IMR-90 (cell line): ENCODE results near the gene TBCE. TPM values are rescaled to one million over a fixed set of nuclear protein-coding genes. Genes with fewer than 3 reads are reported as not detected.

ENCODE experiments used
- ATAC-seq: fragments of 200-7000 bp; cut with Tn5 transposase; 2 replicates; pipeline ENCODE4 v1.9.1; 2020; ENCODE audit warnings: low read depth, mild to moderate bottlenecking, moderate library complexity
- BruUV-seq: library from RNA; stranded (reverse); fragments of 400-500 nt; replicated peaks from 2 replicates; lab custom pipeline; 2021; lab: Mats Ljungman, UMichigan
- CTCF ChIA-PET: fragments of 300-600 bp; formaldehyde crosslinking; extraction: SDS; loops from one replicate; lab custom pipeline; 2021; ENCODE audit warnings: antibody characterized with exemption; lab: Yijun Ruan, JAX
- POLR2A ChIA-PET: fragments of 300-600 bp; sonication (Branson Sonifier 250); formaldehyde crosslinking; loops from one replicate; lab custom pipeline; 2022; ENCODE audit warnings: antibody characterized with exemption; ENCODE audit not compliant: unreplicated experiment; lab: Charles Lee
- DNase-seq: peaks from one replicate; pipeline ENCODE4 v3.0.0; 2013
- H2AFZ ChIP-seq: replicated peaks from 2 replicates; pipeline ENCODE3; 2013; ENCODE audit warnings: low read length, mild to moderate bottlenecking; ENCODE audit not compliant: poor library complexity
- H2AK5ac ChIP-seq: 2 replicates; pipeline ENCODE4 v1.6.1; 2013; ENCODE audit warnings: low read depth, low read length, inconsistent platforms
- H2AK9ac ChIP-seq: replicated peaks from 2 replicates; pipeline ENCODE3; 2013; ENCODE audit warnings: mild to moderate bottlenecking, low read depth, low read length, moderate library complexity; ENCODE audit not compliant: poor library complexity
- H2BK120ac ChIP-seq: 2 replicates; pipeline ENCODE4 v1.6.1; 2013; ENCODE audit warnings: low read depth, low read length, inconsistent platforms
- H2BK15ac ChIP-seq: 3 replicates; pipeline ENCODE4 v1.6.1; 2013; ENCODE audit warnings: low read depth, low read length, inconsistent platforms
- H2BK20ac ChIP-seq: 2 replicates; pipeline ENCODE4 v1.6.1; 2013; ENCODE audit warnings: low read depth, mild to moderate bottlenecking, inconsistent platforms, low read length, moderate library complexity
- H2BK5ac ChIP-seq: 2 replicates; pipeline ENCODE4 v1.6.1; 2013; ENCODE audit warnings: mild to moderate bottlenecking, low read depth, low read length, inconsistent platforms; ENCODE audit not compliant: poor library complexity, severe bottlenecking
- H3K14ac ChIP-seq: replicated peaks from 2 replicates; pipeline ENCODE4 v1.6.1; 2013; ENCODE audit warnings: low read depth, low read length, inconsistent platforms
- H3K18ac ChIP-seq: 2 replicates; pipeline ENCODE4 v1.6.1; 2013; ENCODE audit warnings: low read depth, low read length, control low read depth
- H3K23ac ChIP-seq: 2 replicates; pipeline ENCODE4 v1.6.1; 2013; ENCODE audit warnings: low read depth, low read length, inconsistent platforms
- H3K27ac ChIP-seq: 2 replicates; pipeline ENCODE4 v1.5.1; 2013; ENCODE audit warnings: mild to moderate bottlenecking, control low read depth, low read length; ENCODE audit not compliant: insufficient read depth
- H3K27me3 ChIP-seq: 2 replicates; pipeline ENCODE4 v1.6.1; 2013; ENCODE audit warnings: low read length; ENCODE audit not compliant: control insufficient read depth, insufficient read depth
- H3K36me3 ChIP-seq: 2 replicates; pipeline ENCODE4 v1.6.1; 2013; ENCODE audit warnings: low read length, mixed read lengths; ENCODE audit not compliant: control insufficient read depth, insufficient read depth
- H3K4ac ChIP-seq: 2 replicates; pipeline ENCODE4 v1.6.1; 2013; ENCODE audit warnings: low read depth, low read length, inconsistent platforms
- H3K4me1 ChIP-seq: 2 replicates; pipeline ENCODE4 v1.6.1; 2013; ENCODE audit warnings: low read length, mixed read lengths; ENCODE audit not compliant: control insufficient read depth, insufficient read depth
- H3K4me2 ChIP-seq: 2 replicates; pipeline ENCODE4 v1.6.1; 2013; ENCODE audit warnings: low read depth, mild to moderate bottlenecking, control low read depth, low read length, moderate library complexity
- H3K4me3 ChIP-seq: 2 replicates; pipeline ENCODE4 v1.5.1; 2013; ENCODE audit warnings: low read depth, mild to moderate bottlenecking, control low read depth, low read length, moderate library complexity; ENCODE audit not compliant: insufficient read depth
- H3K56ac ChIP-seq: 2 replicates; pipeline ENCODE4 v1.6.1; 2013; ENCODE audit warnings: low read length, inconsistent platforms; ENCODE audit not compliant: insufficient read depth; ENCODE audit errors: extremely low read depth
- H3K79me1 ChIP-seq, 2 experiments: 2 replicates each; pipeline ENCODE4 v1.6.1; 2013; ENCODE audit warnings: low read length in 2 of 2, inconsistent platforms in 1 of 2, low read depth in 1 of 2
- H3K9ac ChIP-seq: 2 replicates; pipeline ENCODE4 v1.6.1; 2013; ENCODE audit warnings: low read depth, low read length, control low read depth
- H3K9me1 ChIP-seq: 2 replicates; pipeline ENCODE4 v1.6.1; 2013; ENCODE audit warnings: low read length, inconsistent platforms; ENCODE audit not compliant: insufficient read depth
- H3K9me3 ChIP-seq: 2 replicates; pipeline ENCODE4 v1.6.1; 2013; ENCODE audit warnings: low read length; ENCODE audit not compliant: control insufficient read depth, insufficient read depth
- H4K20me1 ChIP-seq: 2 replicates; pipeline ENCODE4 v1.6.1; 2013; ENCODE audit warnings: low read length, inconsistent platforms; ENCODE audit not compliant: insufficient read depth
- H4K5ac ChIP-seq: 2 replicates; pipeline ENCODE4 v1.6.1; 2013; ENCODE audit warnings: mild to moderate bottlenecking, low read depth, low read length, control low read depth
- H4K8ac ChIP-seq, 2 experiments: 2 replicates each; pipeline ENCODE4 v1.6.1; 2013; ENCODE audit warnings: low read depth in 2 of 2, low read length in 2 of 2, control low read depth in 1 of 2, inconsistent platforms in 1 of 2
- H4K91ac ChIP-seq: 2 replicates; pipeline ENCODE4 v1.6.1; 2013; ENCODE audit warnings: low read depth, low read length, inconsistent platforms; ENCODE audit not compliant: insufficient read depth
- CHD1 ChIP-seq: IDR thresholded peaks from 2 replicates; pipeline ENCODE4 v1.6.1; 2012; ENCODE audit warnings: low read depth, low read length, improper control_type of control experiment
- MAZ ChIP-seq: IDR thresholded peaks from 2 replicates; pipeline ENCODE4 v1.6.1; 2012; ENCODE audit warnings: low read depth, mild to moderate bottlenecking, low read length, improper control_type of control experiment, moderate library complexity, borderline replicate concordance
- MXI1 ChIP-seq: IDR thresholded peaks from 2 replicates; pipeline ENCODE4 v1.6.1; 2012; ENCODE audit warnings: low read depth, mild to moderate bottlenecking, low read length, moderate library complexity, borderline replicate concordance
- NFE2L2 ChIP-seq: fragments of 150-350 bp; IDR thresholded peaks from 2 replicates; pipeline ENCODE4 v1.6.1; 2016; ENCODE audit warnings: low read depth, mild to moderate bottlenecking, low read length
- POLR2A ChIP-seq: IDR thresholded peaks from 2 replicates; pipeline ENCODE4 v1.6.1; 2012; ENCODE audit warnings: mild to moderate bottlenecking, low read depth, low read length
- RAD21 ChIP-seq: IDR thresholded peaks from 2 replicates; pipeline ENCODE4 v1.6.1; 2012; ENCODE audit warnings: low read length, improper control_type of control experiment
- RCOR1 ChIP-seq: IDR thresholded peaks from 2 replicates; pipeline ENCODE4 v1.6.1; 2012; ENCODE audit warnings: mild to moderate bottlenecking, low read length, improper control_type of control experiment; ENCODE audit not compliant: insufficient replicate concordance
- SMC3 ChIP-seq: fragments of 150-350 bp; IDR thresholded peaks from 2 replicates; pipeline ENCODE4 v1.6.1; 2016; ENCODE audit warnings: low read depth, mild to moderate bottlenecking, antibody characterized with exemption, low read length, moderate library complexity
- WGBS, 2 experiments: methylation state at CpG; one replicate each; pipeline versions ENCODE4 v1.1.5 to v1.1.7; 2013; ENCODE audit warnings: missing lambda C conversion rate in 2 of 2; ENCODE audit not compliant: insufficient read length in 1 of 2; ENCODE audit errors: extremely low coverage in 2 of 2; 5-methylcytosine and 5-hydroxymethylcytosine counted together
- dilution Hi-C: fragments of 300-500 bp; cut with HindIII; formaldehyde crosslinking; loops from one replicate; pipeline ENCODE4 v1.14.3; 2018; ENCODE audit warnings: low sequenced_read_pairs; ENCODE audit not compliant: unreplicated experiment
- in situ Hi-C: fragments of 300-500 bp; cut with MboI; formaldehyde crosslinking; loops from 3 replicates; pipeline ENCODE4 v1.14.3; 2019; ENCODE audit warnings: low sequenced_read_pairs, inconsistent platforms, mixed read lengths
- intact Hi-C: fragments of 100-400 bp; cut with micrococcal nuclease; formaldehyde crosslinking; loops from 2 replicates; pipeline ENCODE4 v1.10.0; 2022
- polyA plus RNA-seq, 3 experiments: library from polyadenylated mRNA; depleted of rRNA; stranded (reverse); fragments of >200 nt; gene quantifications; 2 replicates each; pipeline ENCODE4 v1.2.3, GENCODE V29; 2012; ENCODE audit warnings: low replicate concordance in 1 of 3
- total RNA-seq: library from RNA; depleted of rRNA; stranded (reverse); fragments of >200 nt; gene quantifications from 2 replicates; pipeline ENCODE4 v1.2.3, GENCODE V29; 2012
- TF ChIP-seq, protein P1 (sequence below): fragments of 150-350 bp; IDR thresholded peaks from 2 replicates; pipeline ENCODE4 v1.6.1; 2016; ENCODE audit warnings: low read depth, mild to moderate bottlenecking, low read length, moderate library complexity, borderline replicate concordance
- TF ChIP-seq, protein P2 (sequence below): conservative IDR thresholded peaks from 2 replicates; pipeline ENCODE4 v1.5.1; 2012; ENCODE audit warnings: mild to moderate bottlenecking, low read depth, low read length, improper control_type of control experiment

TBCE gene
- total and polyA plus RNA-seq, 2 of the 4 experiments (the other 2 are of a cell fraction) = 25.3 to 26.7 TPM

DNA sequence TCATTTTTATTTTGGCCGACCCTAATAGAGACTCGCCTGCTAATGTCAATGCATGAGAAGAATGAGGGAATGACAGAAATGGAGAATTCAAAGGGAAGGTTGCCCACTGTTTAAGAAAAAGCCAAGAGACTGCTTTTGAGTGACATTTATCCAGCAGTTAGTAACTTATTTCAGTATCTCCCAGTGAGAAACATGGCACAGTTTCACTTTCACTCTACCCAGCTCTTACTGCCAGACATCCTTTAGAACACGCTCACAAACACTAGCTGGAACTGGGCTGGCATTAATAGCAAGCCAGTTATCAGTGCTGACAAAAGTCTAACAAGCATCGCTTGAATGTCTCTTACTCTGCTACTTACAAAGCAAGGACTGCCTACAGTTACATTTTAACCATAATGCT, 30.3 kb upstream of the TBCE start:
- Histone ChIP-seq H3K18ac (no peak overlapping the region), H3K27ac (no peak overlapping the region), H2AK9ac (no peak overlapping the region), H3K9me3 (no peaks in the 10 kb centered on the region), H2AFZ (no peak overlapping the region), H4K91ac (no peak overlapping the region), H3K14ac (no peak overlapping the region), H3K27me3 (no peaks in the 10 kb centered on the region), H3K9ac (peak overlapping the region; percentile 44; the same call in 1 of the 2 replicates), H3K4me3 (no peak overlapping the region), H3K9me1 (no peaks in the 10 kb centered on the region; the same call in 1 of the 2 replicates), H4K5ac (no peak overlapping the region), H2BK15ac (no peak overlapping the region), H3K56ac (no peak overlapping the region), H4K8ac (no peak overlapping the region; a peak in 1 of 4 replicates), H3K79me1 (peaks cover 16 to 39% of the 10 kb centered on the region in 2 experiments; a peak in 3 of 4 replicates), H2AK5ac (no peak overlapping the region), H3K23ac (no peak overlapping the region), H2BK120ac (no peak overlapping the region), H3K4me1 (peaks cover 2% of the 10 kb centered on the region), H3K36me3 (peaks cover 22% of the 10 kb centered on the region), H2BK20ac (no peak overlapping the region), H4K20me1 (peaks cover 4% of the 10 kb centered on the region; the same call in 1 of the 2 replicates), H3K4me2 (peak overlapping the region; percentile 51), H2BK5ac (no peak overlapping the region), H3K4ac (no peak overlapping the region)
- DNase-seq (peak; percentile 39), ATAC-seq (no peak)
- dilution Hi-C loops = no loop called here
- intact Hi-C loops = no loop called here
- TF ChIP-seq NFE2L2 (no peak), MAZ (no peak), RCOR1 (no peak), MXI1 (no peak), CHD1 (no peak), POLR2A (no peak), RAD21 (no peak), SMC3 (no peak)
- TF ChIP-seq, protein P1, sequence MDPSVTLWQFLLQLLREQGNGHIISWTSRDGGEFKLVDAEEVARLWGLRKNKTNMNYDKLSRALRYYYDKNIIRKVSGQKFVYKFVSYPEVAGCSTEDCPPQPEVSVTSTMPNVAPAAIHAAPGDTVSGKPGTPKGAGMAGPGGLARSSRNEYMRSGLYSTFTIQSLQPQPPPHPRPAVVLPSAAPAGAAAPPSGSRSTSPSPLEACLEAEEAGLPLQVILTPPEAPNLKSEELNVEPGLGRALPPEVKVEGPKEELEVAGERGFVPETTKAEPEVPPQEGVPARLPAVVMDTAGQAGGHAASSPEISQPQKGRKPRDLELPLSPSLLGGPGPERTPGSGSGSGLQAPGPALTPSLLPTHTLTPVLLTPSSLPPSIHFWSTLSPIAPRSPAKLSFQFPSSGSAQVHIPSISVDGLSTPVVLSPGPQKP = no peak
- TF ChIP-seq, protein P2, sequence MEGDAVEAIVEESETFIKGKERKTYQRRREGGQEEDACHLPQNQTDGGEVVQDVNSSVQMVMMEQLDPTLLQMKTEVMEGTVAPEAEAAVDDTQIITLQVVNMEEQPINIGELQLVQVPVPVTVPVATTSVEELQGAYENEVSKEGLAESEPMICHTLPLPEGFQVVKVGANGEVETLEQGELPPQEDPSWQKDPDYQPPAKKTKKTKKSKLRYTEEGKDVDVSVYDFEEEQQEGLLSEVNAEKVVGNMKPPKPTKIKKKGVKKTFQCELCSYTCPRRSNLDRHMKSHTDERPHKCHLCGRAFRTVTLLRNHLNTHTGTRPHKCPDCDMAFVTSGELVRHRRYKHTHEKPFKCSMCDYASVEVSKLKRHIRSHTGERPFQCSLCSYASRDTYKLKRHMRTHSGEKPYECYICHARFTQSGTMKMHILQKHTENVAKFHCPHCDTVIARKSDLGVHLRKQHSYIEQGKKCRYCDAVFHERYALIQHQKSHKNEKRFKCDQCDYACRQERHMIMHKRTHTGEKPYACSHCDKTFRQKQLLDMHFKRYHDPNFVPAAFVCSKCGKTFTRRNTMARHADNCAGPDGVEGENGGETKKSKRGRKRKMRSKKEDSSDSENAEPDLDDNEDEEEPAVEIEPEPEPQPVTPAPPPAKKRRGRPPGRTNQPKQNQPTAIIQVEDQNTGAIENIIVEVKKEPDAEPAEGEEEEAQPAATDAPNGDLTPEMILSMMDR = no peak
- POLR2A ChIA-PET = no interaction called here
- WGBS, 2 experiments = no CpG with 5 or more reads among the region's 4 CpGs
- CTCF ChIA-PET = no interaction called here
- BruUV-seq = no TSS peak
- in situ Hi-C loops = no loop called here
